SH-SY5Y (cell line): ENCODE results near the gene DAPP1.

Experiments
- GATA2 ChIP-seq: IDR thresholded peaks from 2 replicates; pipeline ENCODE4 v1.6.1; 2011; ENCODE audit warnings: mild to moderate bottlenecking, low read depth, low read length
- GATA3 ChIP-seq: IDR thresholded peaks from 2 replicates; pipeline ENCODE4 v1.6.1; 2011; ENCODE audit warnings: low read depth, mild to moderate bottlenecking, low read length, moderate library complexity

DNA sequence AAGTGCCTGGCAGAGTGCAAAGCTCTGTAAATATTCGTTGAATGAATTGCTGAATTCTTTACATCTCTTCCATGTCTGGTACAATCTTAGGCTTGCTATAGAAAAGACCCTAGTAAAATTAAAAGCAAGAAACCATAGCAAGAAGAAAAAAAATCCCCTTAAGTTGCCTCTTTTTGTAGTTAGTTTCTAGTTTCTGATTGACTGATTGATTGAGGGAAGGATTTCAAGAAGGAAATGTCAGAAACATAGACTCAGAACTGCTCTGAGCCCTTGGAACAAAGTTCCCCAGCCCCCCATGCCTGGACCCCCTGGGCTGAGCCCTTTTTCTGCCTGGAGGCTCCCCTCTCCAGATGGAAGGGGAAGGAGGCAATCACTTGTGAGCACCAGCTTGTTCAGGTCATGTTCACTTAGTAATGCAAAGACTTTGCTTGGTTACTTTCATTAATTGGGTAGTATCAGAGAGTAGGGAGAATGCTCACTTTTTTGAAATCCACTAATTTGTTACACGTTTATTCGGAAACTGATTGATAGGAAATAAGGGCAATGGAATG is 35.6 kb downstream of the DAPP1 start:
- TF ChIP-seq GATA2 (no peak), GATA3 (no peak)
